ENCODE results near the gene CTNNA1.
"Not testable (repeated sequence)": the region's sequence is repeated elsewhere in the genome, so short reads cannot be mapped to it uniquely, and the experiment has no call there.

Gene CTNNA1, protein sequence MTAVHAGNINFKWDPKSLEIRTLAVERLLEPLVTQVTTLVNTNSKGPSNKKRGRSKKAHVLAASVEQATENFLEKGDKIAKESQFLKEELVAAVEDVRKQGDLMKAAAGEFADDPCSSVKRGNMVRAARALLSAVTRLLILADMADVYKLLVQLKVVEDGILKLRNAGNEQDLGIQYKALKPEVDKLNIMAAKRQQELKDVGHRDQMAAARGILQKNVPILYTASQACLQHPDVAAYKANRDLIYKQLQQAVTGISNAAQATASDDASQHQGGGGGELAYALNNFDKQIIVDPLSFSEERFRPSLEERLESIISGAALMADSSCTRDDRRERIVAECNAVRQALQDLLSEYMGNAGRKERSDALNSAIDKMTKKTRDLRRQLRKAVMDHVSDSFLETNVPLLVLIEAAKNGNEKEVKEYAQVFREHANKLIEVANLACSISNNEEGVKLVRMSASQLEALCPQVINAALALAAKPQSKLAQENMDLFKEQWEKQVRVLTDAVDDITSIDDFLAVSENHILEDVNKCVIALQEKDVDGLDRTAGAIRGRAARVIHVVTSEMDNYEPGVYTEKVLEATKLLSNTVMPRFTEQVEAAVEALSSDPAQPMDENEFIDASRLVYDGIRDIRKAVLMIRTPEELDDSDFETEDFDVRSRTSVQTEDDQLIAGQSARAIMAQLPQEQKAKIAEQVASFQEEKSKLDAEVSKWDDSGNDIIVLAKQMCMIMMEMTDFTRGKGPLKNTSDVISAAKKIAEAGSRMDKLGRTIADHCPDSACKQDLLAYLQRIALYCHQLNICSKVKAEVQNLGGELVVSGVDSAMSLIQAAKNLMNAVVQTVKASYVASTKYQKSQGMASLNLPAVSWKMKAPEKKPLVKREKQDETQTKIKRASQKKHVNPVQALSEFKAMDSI

DNA sequence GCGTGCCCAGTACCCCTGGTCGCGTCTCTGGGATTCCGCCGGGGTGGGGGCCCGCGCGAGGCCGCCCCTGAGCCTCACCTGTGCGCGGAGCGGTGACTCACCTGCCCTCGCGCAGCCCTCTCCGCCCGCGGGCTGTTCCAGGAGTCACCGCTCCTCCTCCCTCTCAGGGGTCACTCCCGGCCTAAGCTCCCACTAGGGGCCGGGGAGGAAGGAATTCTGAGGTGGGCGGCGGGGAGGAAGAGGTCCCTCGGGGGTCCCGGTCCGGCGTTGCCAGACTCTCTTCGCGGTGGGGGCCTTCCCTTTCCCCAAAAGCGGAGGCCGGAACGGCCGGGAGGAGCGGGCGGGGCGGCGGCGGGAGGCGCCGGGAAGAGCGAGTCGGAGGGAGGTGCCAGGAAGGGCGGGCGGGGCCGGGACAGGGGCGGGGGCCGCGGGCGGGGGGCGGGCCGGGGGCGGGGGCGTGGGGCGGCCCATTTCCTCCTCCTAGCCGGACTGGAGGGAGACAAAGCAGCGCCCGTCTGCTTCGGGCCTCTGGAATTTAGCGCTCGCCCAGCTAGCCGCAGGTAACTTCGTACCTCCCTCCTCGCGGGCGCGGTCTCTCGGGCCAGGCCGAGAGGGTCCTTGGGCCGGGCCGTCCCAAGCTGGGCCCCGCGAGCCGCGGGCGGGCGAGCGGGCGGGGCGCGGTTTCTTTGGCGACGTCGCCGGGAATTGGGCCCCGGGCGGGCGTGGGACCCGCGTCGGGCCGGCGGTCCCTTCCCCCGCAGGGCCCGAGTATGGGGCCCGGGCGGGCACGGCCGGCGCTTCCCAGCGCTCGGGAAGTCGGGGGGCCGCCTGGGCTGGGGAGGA is at the start of gene CTNNA1:
CTNNA1 (plus strand) TSS at position 475 of the 843 bp plus-strand sequence. CDS start 28,500 bp downstream, outside the sequence.
- Histone ChIP-seq H3K4me3 (ENCODE audit: low read length) (peak within 1 kb of the TSS; percentile 76), H3K27me3 (ENCODE audit: control insufficient read depth, insufficient read depth, low read length) (no peaks in the 10 kb centered on the region), H3K4me1 (ENCODE audit: control insufficient read depth, insufficient read depth, low read length) (0 out of 2 replicates have a peak, but pooled peaks cover 3% of the 10 kb centered on the region), H3K36me3 (ENCODE audit: control insufficient read depth, insufficient read depth, low read length) (peaks cover 9% of the 10 kb centered on the region; the same call in 1 of the 2 replicates), H3K27ac (ENCODE audit: low read length) (no peak within 1 kb of the TSS), H3K9me3 (ENCODE audit: control insufficient read depth, insufficient read depth, low read length) (no peaks in the 10 kb centered on the region)
- DNase-seq (ENCODE audit: low read depth, low spot score) = no peak
- WGBS (ENCODE audit: insufficient coverage, insufficient read length) = no CpG with 5 or more reads among the region's 102 CpGs

DNA sequence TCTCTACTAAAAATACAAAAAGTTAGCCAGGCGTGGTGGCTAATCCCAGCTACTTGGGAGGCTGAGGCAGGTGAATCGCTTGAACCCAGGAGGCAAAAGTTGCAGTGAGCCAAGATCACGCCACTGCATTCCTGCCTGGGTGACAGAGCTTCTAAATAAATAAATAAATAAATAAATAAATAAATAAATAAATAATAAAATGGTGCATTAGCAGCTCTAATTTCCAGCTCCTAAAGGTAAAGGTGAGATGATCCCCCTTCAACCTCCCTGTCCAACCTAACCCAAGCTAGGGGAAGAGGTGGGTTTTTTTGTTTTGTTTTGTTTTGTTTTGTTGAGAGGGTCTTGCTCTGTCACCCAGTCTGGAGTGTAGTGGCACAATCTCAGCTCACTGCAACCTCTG is 49.4 kb upstream of the CTNNA1 start:
- not testable (repeated sequence) for DNase-seq (ENCODE audit: low read depth, low spot score); H3K36me3 ChIP-seq (ENCODE audit: control insufficient read depth, insufficient read depth, low read length); H3K27me3 ChIP-seq (ENCODE audit: control insufficient read depth, insufficient read depth, low read length); H3K4me3 ChIP-seq (ENCODE audit: low read length); H3K4me1 ChIP-seq (ENCODE audit: control insufficient read depth, insufficient read depth, low read length); H3K9me3 ChIP-seq (ENCODE audit: control insufficient read depth, insufficient read depth, low read length); H3K27ac ChIP-seq (ENCODE audit: low read length)
- whole genome bisulfite sequencing (ENCODE audit: insufficient coverage, insufficient read length) = no CpG with 5 or more reads among the region's 3 CpGs

- Histone ChIP-seq H3K9me3 (ENCODE audit: control insufficient read depth, insufficient read depth, low read length) (no peaks in the 10 kb centered on the region), H3K4me1 (ENCODE audit: control insufficient read depth, insufficient read depth, low read length) (no peaks in the 10 kb centered on the region; the same call in 1 of the 2 replicates), H3K27ac (ENCODE audit: low read length) (no peak overlapping the region), H3K27me3 (ENCODE audit: control insufficient read depth, insufficient read depth, low read length) (no peaks in the 10 kb centered on the region), H3K36me3 (ENCODE audit: control insufficient read depth, insufficient read depth, low read length) (no peaks in the 10 kb centered on the region), H3K4me3 (ENCODE audit: low read length) (no peak overlapping the region)
- no CpG with 5 or more reads among the region's 3 CpGs for WGBS (ENCODE audit: insufficient coverage, insufficient read length)
- no peak for DNase-seq (ENCODE audit: low read depth, low spot score)
Measured at GRCh38 chr5:138705007-138705406, 48.2 kb upstream of the CTNNA1 start.

DNA sequence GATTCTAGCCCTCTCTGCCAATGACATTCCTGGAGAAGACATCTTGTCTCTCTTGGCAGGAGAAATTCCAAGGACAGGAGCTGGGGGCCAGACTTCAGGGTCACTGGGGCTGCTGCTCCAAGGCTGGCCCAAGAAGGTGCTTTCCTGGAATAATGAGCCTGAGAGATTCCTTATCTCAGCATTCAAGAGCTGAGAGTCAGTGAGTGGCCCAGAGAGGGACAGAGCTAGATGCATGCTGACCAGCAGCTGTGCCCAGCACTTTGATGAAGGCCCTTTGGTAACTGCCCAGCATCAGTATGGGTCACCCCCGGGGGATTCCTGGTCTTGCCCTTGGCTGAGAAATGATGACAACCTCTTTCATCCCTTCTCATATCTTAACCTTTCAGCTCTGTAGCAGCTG is 47.7 kb upstream of the CTNNA1 start:
- WGBS (ENCODE audit: insufficient coverage, insufficient read length) = no CpG with 5 or more reads among the region's 1 CpG
- Histone ChIP-seq H3K27me3 (ENCODE audit: control insufficient read depth, insufficient read depth, low read length) (no peaks in the 10 kb centered on the region), H3K27ac (ENCODE audit: low read length) (no peak overlapping the region), H3K4me3 (ENCODE audit: low read length) (no peak overlapping the region), H3K4me1 (ENCODE audit: control insufficient read depth, insufficient read depth, low read length) (no peaks in the 10 kb centered on the region; the same call in 1 of the 2 replicates), H3K36me3 (ENCODE audit: control insufficient read depth, insufficient read depth, low read length) (no peaks in the 10 kb centered on the region), H3K9me3 (ENCODE audit: control insufficient read depth, insufficient read depth, low read length) (no peaks in the 10 kb centered on the region)
- no peak for DNase-seq (ENCODE audit: low read depth, low spot score)

- no peaks in the 10 kb centered on the region for H3K36me3 ChIP-seq (ENCODE audit: control insufficient read depth, insufficient read depth, low read length)
Measured at GRCh38 chr5:138706655-138707480, 46.4 kb upstream of the CTNNA1 start.

GRCh38 chr5:138708791-138709190 is 44.4 kb upstream of the CTNNA1 start:
- H3K27me3 ChIP-seq (ENCODE audit: control insufficient read depth, insufficient read depth, low read length) = no peaks in the 10 kb centered on the region
- no peaks in the 10 kb centered on the region for H3K9me3 ChIP-seq (ENCODE audit: control insufficient read depth, insufficient read depth, low read length)
- no peak overlapping the region for H3K27ac ChIP-seq (ENCODE audit: low read length)
- WGBS (ENCODE audit: insufficient coverage, insufficient read length) = no CpG with 5 or more reads among the region's 6 CpGs
- no peaks in the 10 kb centered on the region for H3K36me3 ChIP-seq (ENCODE audit: control insufficient read depth, insufficient read depth, low read length)
- no peak for DNase-seq (ENCODE audit: low read depth, low spot score)
- H3K4me3 ChIP-seq (ENCODE audit: low read length) = no peak overlapping the region
- no peaks in the 10 kb centered on the region; the same call in 1 of the 2 replicates for H3K4me1 ChIP-seq (ENCODE audit: control insufficient read depth, insufficient read depth, low read length)

More at GRCh38 chr5:138706655-138707480, 46.4 kb upstream of the CTNNA1 start:
- Histone ChIP-seq H3K4me1 (ENCODE audit: control insufficient read depth, insufficient read depth, low read length) (no peaks in the 10 kb centered on the region; the same call in 1 of the 2 replicates), H3K27me3 (ENCODE audit: control insufficient read depth, insufficient read depth, low read length) (no peaks in the 10 kb centered on the region), H3K4me3 (ENCODE audit: low read length) (no peak overlapping the region), H3K9me3 (ENCODE audit: control insufficient read depth, insufficient read depth, low read length) (no peaks in the 10 kb centered on the region), H3K27ac (ENCODE audit: low read length) (no peak overlapping the region)
- no CpG with 5 or more reads among the region's 10 CpGs for WGBS (ENCODE audit: insufficient coverage, insufficient read length)
- no peak for DNase-seq (ENCODE audit: low read depth, low spot score)

- DNase-seq (ENCODE audit: low read depth, low spot score) = no peak
- H3K27me3 ChIP-seq (ENCODE audit: control insufficient read depth, insufficient read depth, low read length) = no peaks in the 10 kb centered on the region
- H3K4me1 ChIP-seq (ENCODE audit: control insufficient read depth, insufficient read depth, low read length) = no peaks in the 10 kb centered on the region; the same call in 1 of the 2 replicates
- H3K36me3 ChIP-seq (ENCODE audit: control insufficient read depth, insufficient read depth, low read length) = no peaks in the 10 kb centered on the region
- no CpG with 5 or more reads among the region's 9 CpGs for WGBS (ENCODE audit: insufficient coverage, insufficient read length)
- H3K9me3 ChIP-seq (ENCODE audit: control insufficient read depth, insufficient read depth, low read length) = no peaks in the 10 kb centered on the region
- no peak overlapping the region for H3K27ac ChIP-seq (ENCODE audit: low read length)
- H3K4me3 ChIP-seq (ENCODE audit: low read length) = no peak overlapping the region
Measured at GRCh38 chr5:138709202-138709601, 44.0 kb upstream of the CTNNA1 start.

DNA sequence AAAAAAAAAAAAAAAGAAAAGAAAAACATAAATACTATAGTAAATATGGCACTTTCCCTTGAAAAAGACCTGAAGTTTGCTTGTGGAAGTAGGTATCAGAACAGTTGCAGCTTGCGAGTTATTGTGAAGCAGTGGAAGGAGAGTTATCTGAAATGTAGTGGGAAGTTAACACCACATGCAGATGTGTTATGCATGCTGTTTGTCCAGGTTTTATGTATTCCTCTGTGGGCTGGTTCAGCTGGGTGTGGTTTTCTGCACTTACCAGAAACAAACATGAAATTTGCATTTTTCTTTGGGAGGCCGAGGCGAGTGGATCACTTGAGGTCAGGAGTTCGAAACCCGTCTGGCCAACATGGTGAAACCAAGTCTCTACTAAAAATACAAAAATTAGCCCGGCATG is 42.1 kb upstream of the CTNNA1 start:
- H3K4me1 ChIP-seq (ENCODE audit: control insufficient read depth, insufficient read depth, low read length) = no peaks in the 10 kb centered on the region; the same call in 1 of the 2 replicates
- no peaks in the 10 kb centered on the region for H3K9me3 ChIP-seq (ENCODE audit: control insufficient read depth, insufficient read depth, low read length)
- no peak for DNase-seq (ENCODE audit: low read depth, low spot score)
- H3K27ac ChIP-seq (ENCODE audit: low read length) = no peak overlapping the region
- H3K4me3 ChIP-seq (ENCODE audit: low read length) = no peak overlapping the region
- no CpG with 5 or more reads among the region's 6 CpGs for WGBS (ENCODE audit: insufficient coverage, insufficient read length)
- H3K27me3 ChIP-seq (ENCODE audit: control insufficient read depth, insufficient read depth, low read length) = no peaks in the 10 kb centered on the region
- no peaks in the 10 kb centered on the region for H3K36me3 ChIP-seq (ENCODE audit: control insufficient read depth, insufficient read depth, low read length)

GRCh38 chr5:138711811-138712210 is 41.4 kb upstream of the CTNNA1 start:
- WGBS (ENCODE audit: insufficient coverage, insufficient read length) = no CpG with 5 or more reads among the region's 3 CpGs
- Histone ChIP-seq H3K4me1 (ENCODE audit: control insufficient read depth, insufficient read depth, low read length) (peaks cover 1% of the 10 kb centered on the region; the same call in 1 of the 2 replicates), H3K27me3 (ENCODE audit: control insufficient read depth, insufficient read depth, low read length) (no peaks in the 10 kb centered on the region), H3K27ac (ENCODE audit: low read length) (no peak overlapping the region), H3K36me3 (ENCODE audit: control insufficient read depth, insufficient read depth, low read length) (no peaks in the 10 kb centered on the region), H3K4me3 (ENCODE audit: low read length) (no peak overlapping the region), H3K9me3 (ENCODE audit: control insufficient read depth, insufficient read depth, low read length) (no peaks in the 10 kb centered on the region)
- DNase-seq (ENCODE audit: low read depth, low spot score) = no peak

Data from iPS DF 6.9 (cell line).